MM.1S (cell line): ENCODE results near the gene GPSM1.

ENCODE experiments used
- DNase-seq: peaks from one replicate; pipeline ENCODE4 v3.0.0-alpha.2; 2015
- H2AFZ ChIP-seq: fragments of 300-600 bp; sonication (generic); 2 replicates; pipeline ENCODE4 v1.6.0; 2016; ENCODE audit warnings: antibody characterized with exemption, low read length
- H3F3A ChIP-seq: fragments of 300-600 bp; sonication (generic); 2 replicates; pipeline ENCODE4 v1.6.1; 2016; ENCODE audit warnings: mild to moderate bottlenecking, antibody characterized with exemption, low read length, moderate library complexity, mixed read lengths; ENCODE audit not compliant: insufficient read depth
- H3K27ac ChIP-seq: fragments of 300-600 bp; sonication (generic); 2 replicates; pipeline ENCODE4 v1.5.1; 2016; ENCODE audit warnings: mild to moderate bottlenecking, low read length
- H3K27me3 ChIP-seq: fragments of 300-600 bp; sonication (generic); replicated peaks from 2 replicates; pipeline ENCODE4 v1.6.0; 2016; ENCODE audit warnings: low read length; ENCODE audit not compliant: insufficient read depth
- H3K36me3 ChIP-seq: fragments of 300-600 bp; sonication (generic); replicated peaks from 2 replicates; pipeline ENCODE4 v1.6.1; 2016; ENCODE audit warnings: mild to moderate bottlenecking, low read length, mixed read lengths; ENCODE audit not compliant: insufficient read depth
- H3K4me1 ChIP-seq: fragments of 300-600 bp; sonication (generic); 2 replicates; pipeline ENCODE4 v1.6.1; 2016; ENCODE audit warnings: low read length, mixed read lengths
- H3K4me2 ChIP-seq: fragments of 300-600 bp; sonication (generic); 2 replicates; pipeline ENCODE4 v1.6.0; 2016; ENCODE audit warnings: low read depth, low read length
- H3K4me3 ChIP-seq: fragments of 300-600 bp; sonication (generic); 2 replicates; pipeline ENCODE4 v1.5.1; 2016; ENCODE audit warnings: low read length, mixed read lengths
- H3K79me2 ChIP-seq: fragments of 300-600 bp; sonication (generic); 2 replicates; pipeline ENCODE4 v1.6.1; 2016; ENCODE audit warnings: mixed run types, low read length, mixed read lengths
- H3K9ac ChIP-seq: fragments of 300-600 bp; sonication (generic); 2 replicates; pipeline ENCODE4 v1.6.1; 2016; ENCODE audit warnings: low read length, mixed read lengths
- H3K9me2 ChIP-seq: fragments of 300-600 bp; sonication (generic); replicated peaks from 2 replicates; pipeline ENCODE4 v1.6.1; 2016; ENCODE audit warnings: mild to moderate bottlenecking, low read length, mixed read lengths; ENCODE audit not compliant: insufficient read depth
- H3K9me3 ChIP-seq: fragments of 300-600 bp; sonication (generic); replicated peaks from 2 replicates; pipeline ENCODE4 v1.6.1; 2016; ENCODE audit warnings: mild to moderate bottlenecking, low read length, mixed read lengths; ENCODE audit not compliant: insufficient read depth
- H4K20me1 ChIP-seq: fragments of 300-600 bp; sonication (generic); 2 replicates; pipeline ENCODE4 v1.6.1; 2016; ENCODE audit warnings: mild to moderate bottlenecking, low read length, moderate library complexity, mixed read lengths; ENCODE audit not compliant: insufficient read depth
- CTCF ChIP-seq: fragments of 300-600 bp; sonication (generic); IDR thresholded peaks from 2 replicates; pipeline ENCODE4 v1.5.1; 2016; ENCODE audit warnings: antibody characterized with exemption, low read length, mixed read lengths
- EZH2 ChIP-seq: fragments of 300-600 bp; sonication (generic); optimal IDR thresholded peaks from 2 replicates; pipeline ENCODE3; 2017; ENCODE audit warnings: low read depth, mild to moderate bottlenecking, antibody characterized with exemption, low read length, mixed read lengths
- EZH2phosphoT487 ChIP-seq: fragments of 300-600 bp; sonication (generic); IDR thresholded peaks from 2 replicates; pipeline ENCODE4 v1.6.1; 2018; ENCODE audit warnings: antibody characterized with exemption, low read length

The GPSM1 gene

DNA sequence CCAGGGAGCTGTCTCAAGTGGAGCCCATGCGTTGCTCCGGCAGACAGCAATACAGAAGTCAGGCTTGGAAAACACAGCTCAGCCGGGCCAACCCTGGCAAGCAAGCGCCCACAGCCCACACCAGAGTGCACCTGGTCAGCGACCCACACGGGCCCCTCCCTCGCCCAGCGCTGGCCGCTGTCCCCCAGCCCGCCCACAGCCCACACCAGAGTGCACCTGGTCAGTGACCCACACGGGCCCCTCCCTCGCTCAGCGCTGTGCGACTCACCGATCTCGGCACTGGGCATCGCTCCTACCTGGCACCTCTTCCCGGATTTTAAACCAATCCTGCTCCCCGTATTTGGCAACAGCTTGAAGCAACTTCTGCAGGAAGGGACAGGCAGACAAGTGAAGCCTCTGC, 59.9 kb downstream of the GPSM1 start:
- Histone ChIP-seq H3K27me3 (no peaks in the 10 kb centered on the region), H3K9me2 (no peaks in the 10 kb centered on the region), H2AFZ (no peak overlapping the region), H3K9ac (no peak overlapping the region), H3K27ac (no peak overlapping the region), H3K4me1 (no peaks in the 10 kb centered on the region), H3K36me3 (peaks cover 3% of the 10 kb centered on the region; the same call in 1 of the 2 replicates), H3K79me2 (no peaks in the 10 kb centered on the region), H3F3A (no peaks in the 10 kb centered on the region), H4K20me1 (no peaks in the 10 kb centered on the region), H3K4me3 (no peak overlapping the region), H3K4me2 (no peak overlapping the region), H3K9me3 (no peaks in the 10 kb centered on the region)
- no peak for TF ChIP-seq CTCF
- no peak for TF ChIP-seq EZH2
- TF ChIP-seq EZH2phosphoT487, result no peak
- DNase-seq, result no peak

DNA sequence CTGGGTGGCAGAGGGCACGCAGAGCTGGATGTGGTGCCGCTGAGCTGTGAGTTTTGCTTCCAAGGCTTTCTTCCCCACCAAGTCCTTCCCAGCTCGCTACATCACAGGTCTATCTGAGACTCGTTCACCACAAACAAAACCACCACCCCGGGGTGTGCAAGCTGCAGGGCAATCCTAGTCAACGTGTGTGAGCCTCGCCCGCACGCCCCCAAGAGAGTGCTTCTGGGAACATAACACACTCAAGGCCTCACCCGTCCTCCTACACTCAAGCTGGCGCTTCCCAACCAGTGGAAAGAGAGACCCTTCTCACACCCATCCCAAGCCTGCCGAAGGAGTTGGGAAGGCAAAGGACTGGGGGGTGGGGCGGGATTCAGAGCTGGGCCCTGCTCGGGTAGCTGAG, 62.1 kb downstream of the GPSM1 start:
- no peak overlapping the region for H3K4me2 ChIP-seq
- H3K36me3 ChIP-seq, result peaks cover 4% of the 10 kb centered on the region; the same call in 1 of the 2 replicates
- DNase-seq, result no peak
- H3F3A ChIP-seq, result no peaks in the 10 kb centered on the region
- no peak overlapping the region for H3K27ac ChIP-seq
- TF ChIP-seq EZH2, result no peak
- no peak for TF ChIP-seq CTCF
- no peak for TF ChIP-seq EZH2phosphoT487
- H3K79me2 ChIP-seq, result no peaks in the 10 kb centered on the region
- H3K9me2 ChIP-seq, result no peaks in the 10 kb centered on the region
- no peaks in the 10 kb centered on the region for H3K4me1 ChIP-seq
- H3K9ac ChIP-seq, result no peak overlapping the region
- H2AFZ ChIP-seq, result no peak overlapping the region
- no peaks in the 10 kb centered on the region for H3K27me3 ChIP-seq
- no peaks in the 10 kb centered on the region for H4K20me1 ChIP-seq
- H3K4me3 ChIP-seq, result no peak overlapping the region
- H3K9me3 ChIP-seq, result no peaks in the 10 kb centered on the region

DNA sequence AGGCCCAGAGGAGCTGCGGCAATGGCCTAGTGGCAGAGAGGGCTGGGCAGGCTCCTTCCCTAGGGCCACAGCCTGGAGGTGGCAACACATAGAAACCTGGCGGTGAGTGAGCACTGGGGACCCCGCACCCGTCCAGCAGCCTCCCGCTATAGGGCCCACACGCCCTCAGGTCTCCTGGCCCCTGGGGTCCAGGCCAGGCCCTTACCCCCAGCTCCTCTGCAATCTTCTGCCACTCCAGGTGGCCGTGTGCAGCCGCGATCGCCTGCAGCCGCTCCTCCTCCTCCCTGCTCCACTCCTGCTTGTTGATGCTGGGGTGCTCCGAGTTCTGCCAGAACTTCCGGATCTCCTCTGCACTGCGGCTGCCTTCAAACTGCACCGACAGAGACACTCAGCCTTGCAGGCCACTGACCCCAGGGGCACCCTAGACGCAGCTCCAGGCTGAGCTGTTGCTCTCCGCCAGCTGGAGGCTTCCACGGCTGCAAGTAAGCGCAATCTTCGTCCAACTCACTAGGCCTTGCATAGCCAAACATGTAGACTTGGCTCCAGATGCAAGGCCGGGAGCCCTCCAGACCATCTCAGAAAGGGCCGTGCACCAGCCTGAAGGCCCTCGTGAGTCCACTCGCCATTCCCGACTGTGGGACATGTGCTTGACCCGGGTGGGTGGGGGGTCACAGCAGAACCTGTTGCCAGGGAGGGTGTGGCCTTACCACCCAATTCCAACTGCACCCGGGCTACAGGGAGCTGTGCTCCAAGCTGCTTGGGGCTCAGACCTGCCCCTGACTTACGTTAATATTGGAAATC, 64.6 kb downstream of the GPSM1 start:
- no peak overlapping the region for H2AFZ ChIP-seq
- TF ChIP-seq CTCF, result no peak
- TF ChIP-seq EZH2, result no peak
- TF ChIP-seq EZH2phosphoT487, result no peak
- H3K4me2 ChIP-seq, result no peak overlapping the region
- no peak overlapping the region for H3K27ac ChIP-seq
- H3K4me3 ChIP-seq, result no peak overlapping the region
- no peak overlapping the region for H3K9ac ChIP-seq
- no peaks in the 10 kb centered on the region for H4K20me1 ChIP-seq
- no peak for DNase-seq
- no peaks in the 10 kb centered on the region for H3K27me3 ChIP-seq
- H3K9me2 ChIP-seq, result no peaks in the 10 kb centered on the region
- H3K9me3 ChIP-seq, result no peaks in the 10 kb centered on the region
- H3K36me3 ChIP-seq, result peaks cover 4% of the 10 kb centered on the region; the same call in 1 of the 2 replicates
- H3K4me1 ChIP-seq, result no peaks in the 10 kb centered on the region
- no peaks in the 10 kb centered on the region for H3F3A ChIP-seq
- peaks cover 5% of the 10 kb centered on the region; the same call in 1 of the 2 replicates for H3K79me2 ChIP-seq
